NOMO-1 (cell line): ENCODE data around the gene ECHDC1.
A peak's percentile ranks its signal among the peaks of the same experiment; 100 is the strongest.

ENCODE experiments used
- DNase-seq, 2 experiments: peaks; one replicate each; lab custom pipeline; 2025; ENCODE audit not compliant: unreplicated experiment in 2 of 2; lab: John Stamatoyannopoulos, UW

The ECHDC1 gene

DNA sequence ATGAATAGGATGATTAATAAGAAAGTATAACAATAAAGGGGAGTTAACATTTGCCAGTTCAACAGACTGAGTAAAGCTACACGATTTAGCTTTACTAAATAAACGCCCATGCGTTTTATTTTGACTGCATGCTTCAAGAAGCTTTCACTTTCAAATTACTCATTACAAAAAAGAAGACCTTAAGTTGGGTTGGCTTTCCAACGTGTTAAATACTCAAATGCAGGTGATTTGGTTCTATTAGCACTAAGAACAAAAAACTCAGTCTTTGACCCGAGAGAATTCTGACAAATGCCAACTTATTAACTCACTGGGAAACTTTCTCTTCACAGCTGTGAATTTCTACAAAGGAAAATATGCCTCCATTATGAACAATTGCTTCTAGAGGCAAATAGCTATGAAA, 51.9 kb downstream of the ECHDC1 start:
- no peak for DNase-seq

DNA sequence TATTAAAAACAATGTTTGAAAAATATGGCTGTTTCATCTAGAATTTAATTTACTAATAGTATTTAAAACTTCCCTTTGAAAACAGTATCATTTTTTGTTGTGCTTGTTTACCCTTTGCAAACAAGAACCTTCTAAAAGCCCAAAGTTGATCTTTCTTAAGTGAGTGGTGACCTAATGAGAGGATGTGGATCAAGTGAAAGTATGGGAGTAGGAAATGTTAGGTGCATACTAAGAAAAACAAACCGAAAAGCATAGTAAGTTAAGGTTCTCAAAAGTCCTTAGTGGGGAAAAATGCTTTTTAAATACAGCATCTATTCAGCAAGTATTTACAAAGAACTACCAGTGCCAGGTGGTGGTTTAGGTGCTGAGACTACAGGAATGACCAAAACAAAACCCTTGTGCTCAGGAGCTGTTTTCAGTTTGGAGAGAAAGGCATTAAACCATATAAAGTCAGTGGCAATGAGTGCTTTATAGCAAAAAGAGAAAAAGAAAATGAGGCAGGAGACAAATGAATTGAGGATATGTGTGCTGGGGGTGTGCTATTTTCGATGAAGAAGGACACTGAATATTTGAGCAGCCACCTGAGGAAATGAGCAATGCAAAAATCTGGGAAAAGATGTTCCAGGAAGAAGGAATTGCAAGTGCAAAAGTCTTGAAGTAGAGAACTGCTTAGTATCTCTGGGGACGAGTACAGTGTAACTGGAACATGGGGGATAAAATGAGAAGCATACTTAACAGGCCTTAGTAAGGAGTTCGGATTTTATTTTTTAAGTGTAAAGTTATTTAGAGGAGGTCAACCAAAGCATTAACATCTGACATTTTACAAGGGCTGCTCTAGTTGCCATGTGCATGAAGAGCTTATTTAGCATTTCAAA, 52.8 kb downstream of the ECHDC1 start:
- DNase-seq: no peak

DNA sequence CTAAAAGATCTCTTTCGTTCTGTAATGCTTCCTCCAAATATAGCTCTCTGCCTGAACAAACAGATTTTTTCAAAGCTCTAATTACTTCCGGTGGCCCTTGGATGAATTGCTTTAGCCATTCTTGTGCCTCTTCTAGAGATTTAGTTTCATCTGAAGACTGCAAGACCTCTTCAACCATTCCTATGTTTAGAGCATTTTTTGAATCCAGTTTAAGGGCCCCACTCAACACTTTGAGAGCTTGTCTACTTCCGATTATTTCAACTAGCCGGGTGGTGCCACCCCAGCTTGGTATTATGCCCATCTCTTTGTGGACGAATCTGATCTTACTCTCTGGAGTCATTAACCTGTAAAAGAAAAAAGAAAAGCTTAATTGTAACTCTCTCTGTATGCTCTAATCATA, 53.5 kb downstream of the ECHDC1 start:
- DNase-seq: peak; percentile 13 to 38

DNA sequence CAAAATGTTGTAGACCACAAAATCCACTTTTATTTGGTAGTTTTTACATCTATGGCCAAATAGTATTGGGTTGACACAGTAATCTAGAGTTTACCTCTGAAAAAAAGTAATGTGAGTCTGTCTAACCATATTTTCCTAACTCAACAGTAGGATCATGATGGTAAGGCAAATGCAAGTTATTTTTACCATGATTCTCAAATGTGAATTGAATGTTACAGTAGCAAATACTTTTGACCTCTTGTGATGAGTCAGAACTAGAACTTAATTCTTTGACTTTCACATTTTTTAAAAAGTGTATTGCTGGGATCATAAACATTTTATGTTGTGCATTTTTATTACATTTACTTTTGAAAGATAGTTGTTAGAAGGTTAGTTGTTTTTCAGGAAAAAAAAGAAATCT, 54.7 kb downstream of the ECHDC1 start:
- DNase-seq: no peak

GRCh38 chr6:127282184-127282583, 61.2 kb downstream of the ECHDC1 start:
- DNase-seq: no peak

GRCh38 chr6:127279815-127280214, 63.6 kb downstream of the ECHDC1 start:
- DNase-seq: peak; percentile 9 to 45

- no peak for DNase-seq
Measured at GRCh38 chr6:127277878-127278843, 65.2 kb downstream of the ECHDC1 start.

DNA sequence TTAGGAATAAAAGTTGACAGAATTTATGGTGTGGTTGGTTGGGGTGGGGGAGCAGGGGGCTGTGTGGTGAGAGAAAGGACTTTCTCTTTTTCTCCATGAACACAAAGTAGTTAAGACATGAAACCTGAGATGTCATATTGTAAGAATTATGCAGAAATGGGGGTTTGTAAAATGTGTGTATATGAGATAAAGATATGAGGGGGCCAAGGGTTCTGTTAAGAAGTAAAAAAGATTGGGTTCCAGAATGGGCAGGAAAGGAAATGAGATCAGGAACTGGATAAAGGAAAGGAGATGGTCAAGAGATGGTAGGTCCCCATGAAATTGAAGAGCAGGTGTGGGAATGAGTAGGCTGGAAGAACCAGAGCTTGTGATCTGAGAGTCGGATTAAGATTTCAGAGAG, 67.1 kb downstream of the ECHDC1 start:
- no peak for DNase-seq

GRCh38 chr6:127273499-127273898, 69.9 kb downstream of the ECHDC1 start:
- DNase-seq: no peak

DNA sequence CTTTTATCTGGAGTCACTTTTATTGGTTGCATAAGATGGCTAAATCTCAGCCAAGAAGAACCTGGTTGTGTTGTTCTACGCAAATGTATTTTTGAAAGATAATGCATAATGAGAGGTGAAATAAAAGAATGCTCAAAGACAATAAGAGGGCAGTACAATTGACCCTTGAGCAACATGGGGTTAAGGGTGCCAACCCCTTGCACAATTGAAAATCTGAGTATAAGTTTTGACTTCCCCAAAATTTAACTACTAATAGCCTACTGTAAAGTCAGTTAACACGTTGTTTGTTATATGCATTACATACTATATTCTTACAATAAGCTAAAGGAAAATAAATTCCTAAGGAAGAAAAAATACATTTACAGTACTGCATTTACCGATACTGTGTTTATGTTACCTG, 70.8 kb downstream of the ECHDC1 start:
- DNase-seq: peak; percentile 7 to 29

DNA sequence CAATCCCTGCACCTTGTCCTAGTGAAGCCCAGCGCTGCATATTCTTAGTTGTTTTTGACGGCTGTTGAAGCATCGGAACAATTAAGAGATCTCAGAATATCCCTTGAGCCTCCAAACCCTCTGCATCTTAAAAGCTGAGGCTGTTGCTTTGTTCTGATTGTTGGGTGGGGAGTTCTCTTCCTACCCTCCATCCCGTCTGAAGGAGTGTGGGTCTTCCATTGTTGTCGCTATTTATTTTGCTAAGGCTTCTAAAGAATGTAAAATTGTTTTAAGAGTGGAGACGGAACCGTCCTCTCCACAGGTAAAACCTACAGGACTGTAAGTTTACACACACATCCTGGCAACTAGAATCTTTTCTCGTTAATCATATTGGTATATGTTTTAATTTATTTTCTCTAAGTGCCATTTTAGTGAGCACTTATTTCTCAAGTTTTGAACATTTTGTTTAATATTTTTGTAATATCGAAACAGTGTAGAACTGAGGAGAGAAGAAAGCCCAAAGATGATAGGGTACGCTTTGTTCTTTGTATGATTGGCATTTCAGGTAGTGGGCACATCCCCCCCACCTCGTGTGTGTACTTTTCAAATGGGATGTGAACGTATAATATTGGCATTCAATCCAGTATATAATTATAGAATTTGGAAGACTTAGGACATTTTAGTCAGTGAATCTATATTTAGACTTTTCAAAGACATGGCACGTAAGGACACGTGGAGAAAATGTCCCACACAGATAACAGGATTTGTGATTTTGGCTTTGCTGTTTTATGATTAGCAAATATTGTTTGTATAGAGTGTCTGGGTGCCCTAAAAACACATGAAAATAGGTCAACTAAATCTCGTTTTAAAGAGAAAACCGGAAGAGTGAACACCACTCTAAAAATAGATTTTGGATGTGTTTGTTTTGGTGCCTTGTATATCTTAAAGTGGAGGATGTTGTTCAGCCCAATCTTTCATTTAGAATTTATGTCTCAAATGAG, 75.5 kb downstream of the ECHDC1 start:
- DNase-seq: no peak

GRCh38 chr6:127266892-127267645, 76.3 kb downstream of the ECHDC1 start:
- peak; percentile 53 to 54 for DNase-seq

- DNase-seq: peak; percentile 87 to 92
Measured at GRCh38 chr6:127266178-127266891, 77.1 kb downstream of the ECHDC1 start, which contains the start of gene RNF146. Gene RNF146 (plus strand): TSS chr6:127266864. CDS start chr6:127280339, 13,475 bp downstream.

DNA sequence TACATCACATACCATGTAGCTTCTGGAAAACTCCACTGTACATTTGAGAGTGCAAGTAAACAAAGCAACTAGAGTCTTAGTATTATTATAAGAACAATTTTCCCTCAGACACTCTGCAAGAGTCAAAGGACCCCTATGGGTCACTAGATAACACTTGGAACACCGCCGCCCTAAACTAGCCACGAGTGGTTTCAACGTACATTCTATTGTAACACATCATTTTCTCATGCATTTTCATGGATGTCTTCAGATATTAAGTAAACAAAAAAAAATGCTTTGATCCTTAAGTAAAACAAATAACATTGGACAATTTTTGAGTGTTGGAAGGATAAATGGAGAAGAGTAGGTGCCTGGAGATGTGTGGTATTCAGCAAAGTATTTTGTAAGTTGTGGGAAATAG, 79.9 kb downstream of the ECHDC1 start:
- no peak for DNase-seq

DNA sequence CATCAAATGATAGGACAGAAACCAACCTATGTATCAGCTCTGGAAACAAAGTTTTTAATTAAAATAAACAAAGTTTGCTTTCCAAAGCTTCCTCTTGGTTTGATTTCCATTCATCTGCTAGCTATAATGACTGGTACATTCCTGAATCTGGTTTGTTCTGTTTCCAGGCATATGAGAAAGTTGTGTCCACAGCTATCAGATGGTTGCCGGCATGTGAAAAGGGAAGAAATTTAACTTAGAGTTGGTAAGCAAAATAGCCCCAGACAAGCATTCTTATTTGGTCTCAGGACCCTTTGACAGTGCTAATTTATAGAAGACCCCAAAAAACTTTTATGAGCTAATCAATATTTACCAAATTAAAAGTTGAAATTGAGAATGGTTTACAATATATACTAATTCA, 80.5 kb downstream of the ECHDC1 start:
- no peak for DNase-seq

- DNase-seq: no peak
Measured at GRCh38 chr6:127255286-127255685, 88.1 kb downstream of the ECHDC1 start.

DNA sequence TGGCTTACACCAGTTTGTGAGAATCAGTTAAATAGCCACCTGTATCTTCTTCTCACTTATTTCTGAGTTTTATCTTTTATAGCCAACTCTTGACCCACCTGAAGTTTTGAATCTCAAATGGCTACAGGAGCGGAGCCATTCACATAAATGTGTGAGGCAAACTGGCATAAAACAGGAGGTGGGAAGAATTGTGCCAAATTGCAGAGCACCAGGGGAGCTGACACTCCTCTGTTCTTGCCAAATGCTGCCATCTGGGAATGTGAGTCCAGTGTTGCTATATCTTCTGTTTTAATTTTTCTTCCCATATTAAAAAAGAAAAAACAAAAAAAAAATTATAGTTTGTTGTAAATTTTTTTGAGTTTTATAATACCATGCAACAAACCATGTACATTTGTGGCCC, 93.8 kb downstream of the ECHDC1 start:
- DNase-seq: no peak

GRCh38 chr6:127247114-127248096, 96.0 kb downstream of the ECHDC1 start:
- DNase-seq: no peak
